ENCODE measurements around the gene HTR7. TPM values are rescaled to one million over a fixed set of nuclear protein-coding genes. Genes with fewer than 3 reads are reported as not detected.

Gene HTR7
- total RNA-seq, 1 donor from 2014 or later = 0.06 TPM

DNA sequence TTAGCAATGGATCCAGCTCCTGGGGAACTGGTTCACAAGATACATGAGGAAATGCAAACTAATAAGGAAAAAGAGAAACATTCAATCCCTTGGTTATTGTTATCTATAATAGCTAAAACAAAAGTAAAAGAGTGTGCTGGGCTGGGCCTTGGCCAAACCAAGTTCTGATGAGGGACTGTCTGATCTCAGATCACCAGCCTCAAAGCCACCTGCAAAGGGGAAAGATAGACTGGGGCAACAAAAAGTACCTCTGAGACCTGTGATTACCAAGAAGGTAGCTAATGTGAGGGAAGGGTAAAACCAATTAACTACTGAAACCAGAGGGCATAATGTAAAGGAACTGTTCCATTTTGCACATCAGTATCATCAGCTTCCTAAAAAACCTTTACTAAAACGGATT lies 51.2 kb downstream of the HTR7 start:
- TF ChIP-seq, protein P1, sequence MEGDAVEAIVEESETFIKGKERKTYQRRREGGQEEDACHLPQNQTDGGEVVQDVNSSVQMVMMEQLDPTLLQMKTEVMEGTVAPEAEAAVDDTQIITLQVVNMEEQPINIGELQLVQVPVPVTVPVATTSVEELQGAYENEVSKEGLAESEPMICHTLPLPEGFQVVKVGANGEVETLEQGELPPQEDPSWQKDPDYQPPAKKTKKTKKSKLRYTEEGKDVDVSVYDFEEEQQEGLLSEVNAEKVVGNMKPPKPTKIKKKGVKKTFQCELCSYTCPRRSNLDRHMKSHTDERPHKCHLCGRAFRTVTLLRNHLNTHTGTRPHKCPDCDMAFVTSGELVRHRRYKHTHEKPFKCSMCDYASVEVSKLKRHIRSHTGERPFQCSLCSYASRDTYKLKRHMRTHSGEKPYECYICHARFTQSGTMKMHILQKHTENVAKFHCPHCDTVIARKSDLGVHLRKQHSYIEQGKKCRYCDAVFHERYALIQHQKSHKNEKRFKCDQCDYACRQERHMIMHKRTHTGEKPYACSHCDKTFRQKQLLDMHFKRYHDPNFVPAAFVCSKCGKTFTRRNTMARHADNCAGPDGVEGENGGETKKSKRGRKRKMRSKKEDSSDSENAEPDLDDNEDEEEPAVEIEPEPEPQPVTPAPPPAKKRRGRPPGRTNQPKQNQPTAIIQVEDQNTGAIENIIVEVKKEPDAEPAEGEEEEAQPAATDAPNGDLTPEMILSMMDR (conservative IDR thresholded peaks at IDR 0.05; ENCODE audit: low read depth, low read length) = no peak
- H3K4me3 ChIP-seq (ENCODE audit: low read depth, low read length) = no peak overlapping the region
- DNase-seq (ENCODE audit: low read depth) = no peak

GRCh38 chr10:90805206-90805605 lies 52.6 kb downstream of the HTR7 start:
- no peak for DNase-seq (ENCODE audit: low read depth)
- TF ChIP-seq, protein P1 (conservative IDR thresholded peaks at IDR 0.05; ENCODE audit: low read depth, low read length) = no peak
- H3K4me3 ChIP-seq (ENCODE audit: low read depth, low read length) = no peak overlapping the region

GRCh38 chr10:90804354-90804753 lies 53.5 kb downstream of the HTR7 start:
- H3K4me3 ChIP-seq (ENCODE audit: low read depth, low read length) = no peak overlapping the region
- TF ChIP-seq, protein P1 (conservative IDR thresholded peaks at IDR 0.05; ENCODE audit: low read depth, low read length) = no peak

DNA sequence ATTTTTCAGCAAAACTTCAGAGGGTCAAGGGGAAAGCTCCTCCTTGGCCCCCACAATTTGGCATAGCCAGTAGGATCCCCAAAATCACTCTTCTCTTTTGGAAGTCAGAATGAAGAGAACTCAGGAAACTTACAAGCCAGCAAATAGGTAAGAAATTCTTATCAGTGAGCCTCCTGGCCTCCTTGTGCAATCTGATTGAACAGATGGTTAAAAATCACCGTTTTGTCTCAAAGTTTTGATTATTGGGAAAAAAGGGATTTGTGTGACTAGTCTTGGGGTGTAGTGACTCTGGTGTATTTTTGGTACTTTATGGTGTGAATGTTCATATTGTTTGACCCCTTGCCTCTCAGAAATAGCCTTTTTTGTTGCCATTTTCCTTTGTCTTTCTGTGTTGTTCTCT lies 56.2 kb downstream of the HTR7 start:
- TF ChIP-seq, protein P1 (conservative IDR thresholded peaks at IDR 0.05; ENCODE audit: low read depth, low read length) = no peak
- H3K4me3 ChIP-seq (ENCODE audit: low read depth, low read length) = no peak overlapping the region
- no peak for DNase-seq (ENCODE audit: low read depth)

More at GRCh38 chr10:90804354-90804753, 53.5 kb downstream of the HTR7 start:
- DNase-seq (ENCODE audit: low read depth) = no peak

- TF ChIP-seq, protein P1 (conservative IDR thresholded peaks at IDR 0.05; ENCODE audit: low read depth, low read length) = no peak
- no peak for DNase-seq (ENCODE audit: low read depth)
- no peak overlapping the region for H3K4me3 ChIP-seq (ENCODE audit: low read depth, low read length)
Measured at GRCh38 chr10:90800232-90800796, 57.5 kb downstream of the HTR7 start.

GRCh38 chr10:90799172-90799571 lies 58.7 kb downstream of the HTR7 start:
- TF ChIP-seq, protein P1 (conservative IDR thresholded peaks at IDR 0.05; ENCODE audit: low read depth, low read length) = no peak
- no peak overlapping the region for H3K4me3 ChIP-seq (ENCODE audit: low read depth, low read length)
- no peak for DNase-seq (ENCODE audit: low read depth)

DNA sequence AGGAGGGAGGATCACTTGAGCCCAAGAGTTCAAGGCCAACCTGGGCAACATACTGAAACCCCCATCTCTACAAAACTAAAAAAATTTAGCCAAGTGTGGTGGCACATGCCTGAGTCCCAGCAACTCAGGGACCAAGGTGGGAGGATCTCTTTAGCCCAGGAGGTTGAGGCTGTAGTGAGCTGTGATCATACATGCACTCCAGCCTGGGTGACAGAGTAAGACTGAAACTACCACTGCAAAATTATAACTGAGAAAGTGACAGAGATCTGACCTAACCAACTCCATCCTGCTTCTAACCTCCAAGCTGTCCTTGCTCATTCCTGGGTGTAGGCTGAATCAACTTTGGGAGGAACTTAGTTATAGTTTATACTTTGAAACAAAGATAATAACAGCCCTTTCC lies 59.4 kb downstream of the HTR7 start:
- DNase-seq (ENCODE audit: low read depth) = no peak
- no peak overlapping the region for H3K4me3 ChIP-seq (ENCODE audit: low read depth, low read length)
- TF ChIP-seq, protein P1 (conservative IDR thresholded peaks at IDR 0.05; ENCODE audit: low read depth, low read length) = no peak

Data from epithelial cell of proximal tubule (primary cell).